Keratinocyte (primary cell): ENCODE results near the gene DHRS11. TPM values are rescaled to one million over a fixed set of nuclear protein-coding genes. Genes with fewer than 3 reads are reported as not detected.

Source experiments
- DNase-seq: peaks from one replicate; pipeline ENCODE4 v3.0.0-alpha.2; 2011; ENCODE audit warnings: low read depth, missing footprints, low spot score
- FAIRE-seq: peaks from 2 replicates; lab custom pipeline; 2011; peaks lifted over from hg19 to GRCh38; lab: Jason Lieb, UNC
- H2AFZ ChIP-seq: 2 replicates; pipeline ENCODE4 v1.6.0; 2012; ENCODE audit warnings: low read length, control low read depth, inconsistent platforms; ENCODE audit not compliant: control insufficient read depth
- H3K27ac ChIP-seq: 2 replicates; pipeline ENCODE4 v1.5.1; 2011; ENCODE audit warnings: low read length; ENCODE audit not compliant: control insufficient read depth, insufficient read depth
- H3K27me3 ChIP-seq: 3 replicates; pipeline ENCODE4 v1.6.0; 2011; ENCODE audit warnings: low read length; ENCODE audit not compliant: control insufficient read depth, insufficient read depth; ENCODE audit errors: extremely low read depth
- H3K36me3 ChIP-seq, 2 experiments: 2 replicates in 1 of 2; 3 replicates in 1 of 2; pipeline ENCODE4 v1.5.1; 2011; ENCODE audit warnings: low read length in 2 of 2, mild to moderate bottlenecking in 1 of 2; ENCODE audit not compliant: control insufficient read depth in 2 of 2, insufficient read depth in 2 of 2; ENCODE audit errors: extremely low read depth in 1 of 2
- H3K4me1 ChIP-seq: 3 replicates; pipeline ENCODE4 v1.5.1; 2011; ENCODE audit warnings: low read length; ENCODE audit not compliant: control insufficient read depth, insufficient read depth; ENCODE audit errors: extremely low read depth
- H3K4me2 ChIP-seq: 3 replicates; pipeline ENCODE4 v1.6.0; 2011; ENCODE audit warnings: low read depth, low read length; ENCODE audit not compliant: control insufficient read depth, insufficient read depth; ENCODE audit errors: extremely low read depth
- H3K4me3 ChIP-seq, 3 experiments: fragments of 200-600 bp in 1 of 3; sonication (generic) in 1 of 3; 2 replicates in 2 of 3; 3 replicates in 1 of 3; pipeline ENCODE4 v1.5.1; 2011 to 2016; ENCODE audit warnings: low read length in 3 of 3, mild to moderate bottlenecking in 3 of 3, control low read depth in 2 of 3, inconsistent platforms in 1 of 3, low read depth in 1 of 3, mixed read lengths in 1 of 3, mixed run types in 1 of 3, moderate library complexity in 1 of 3; ENCODE audit not compliant: control insufficient read depth in 2 of 3, insufficient read depth in 2 of 3; ENCODE audit errors: extremely low read depth in 1 of 3
- H3K79me2 ChIP-seq: 2 replicates; pipeline ENCODE4 v1.6.0; 2012; ENCODE audit warnings: low read length; ENCODE audit not compliant: control insufficient read depth, insufficient read depth
- H3K9ac ChIP-seq: 3 replicates; pipeline ENCODE4 v1.6.0; 2011; ENCODE audit warnings: low read length; ENCODE audit not compliant: control insufficient read depth, insufficient read depth; ENCODE audit errors: extremely low read depth
- H3K9me1 ChIP-seq: 3 replicates; pipeline ENCODE4 v1.6.0; 2011; ENCODE audit warnings: low read length; ENCODE audit not compliant: control insufficient read depth, insufficient read depth; ENCODE audit errors: extremely low read depth
- H3K9me3 ChIP-seq: 2 replicates; pipeline ENCODE4 v1.5.1; 2012; ENCODE audit warnings: low read depth, low read length; ENCODE audit not compliant: control insufficient read depth
- H4K20me1 ChIP-seq: 3 replicates; pipeline ENCODE4 v1.6.0; 2011; ENCODE audit warnings: low read length; ENCODE audit not compliant: control insufficient read depth, insufficient read depth; ENCODE audit errors: extremely low read depth
- CTCF ChIP-seq, 3 experiments: IDR thresholded peaks in 1 of 3; conservative IDR thresholded peaks in 1 of 3; optimal IDR thresholded peaks in 1 of 3; 2 replicates in 2 of 3; 3 replicates in 1 of 3; pipeline versions ENCODE3 to v1.5.1; 2011; ENCODE audit warnings: low read length in 3 of 3, mild to moderate bottlenecking in 3 of 3, moderate library complexity in 2 of 3, control low read depth in 1 of 3, inconsistent platforms in 1 of 3; ENCODE audit not compliant: insufficient read depth in 2 of 3; ENCODE audit errors: extremely low read depth in 1 of 3
- EZH2 ChIP-seq: IDR thresholded peaks from one replicate; pipeline ENCODE4 v1.6.1; 2012; ENCODE audit warnings: inconsistent platforms, mild to moderate bottlenecking, low read length, moderate library complexity
- dilution Hi-C: fragments of 300-500 bp; cut with MboI; formaldehyde crosslinking; loops from one replicate; pipeline ENCODE4 v1.7.0; 2020; ENCODE audit warnings: low sequenced_read_pairs; ENCODE audit not compliant: extremely low pct_ligation_motif_present
- polyA plus RNA-seq, 5 experiments: library from polyadenylated mRNA; depleted of rRNA in 3 of 5; stranded (reverse) in 3 of 5; stranded (forward) in 1 of 5; unstranded in 1 of 5; fragments of >200 nt; gene quantifications; 1 replicate in 1 of 5; 2 replicates in 3 of 5; 3 replicates in 1 of 5; pipeline versions ENCODE4 v1.2.1 to v1.2.3, GENCODE V29; 2011 to 2012; ENCODE audit warnings: missing spikeins in 2 of 5, low read depth in 1 of 5, low replicate concordance in 1 of 5

DHRS11 gene
- polyA plus RNA-seq, 1 donor (not counting 4 experiments of a cell fraction or from before 2014, with no cell fraction given): 11.0 TPM

GRCh38 chr17:36576793-36577192 lies 14.9 kb upstream of the DHRS11 start:
- Histone ChIP-seq H3K4me2 (no peak overlapping the region), H2AFZ (no peak overlapping the region), H3K27ac (no peak overlapping the region), H3K9me3 (no peaks in the 10 kb centered on the region), H3K27me3 (no peaks in the 10 kb centered on the region), H3K9me1 (no peaks in the 10 kb centered on the region), H3K79me2 (peaks cover 53% of the 10 kb centered on the region), H3K36me3 (peaks cover 16 to 34% of the 10 kb centered on the region in 2 experiments), H3K4me1 (peaks cover 15% of the 10 kb centered on the region), H3K4me3 (no peak overlapping the region), H3K9ac (no peak overlapping the region), H4K20me1 (peaks cover 3% of the 10 kb centered on the region)
- dilution Hi-C loops: no loop called here
- no peak for TF ChIP-seq EZH2
- no peak for TF ChIP-seq CTCF (optimal IDR thresholded peaks at IDR 0.05 in 1 of 3, IDR thresholded peaks at IDR 0.05 in 1 of 3, conservative IDR thresholded peaks at IDR 0.05 in 1 of 3; ENCODE audit: extremely low read depth in 1 of 3, insufficient read depth in 2 of 3, low read length in 3 of 3)
- DNase-seq: no peak
- FAIRE-seq: no peak

- Histone ChIP-seq H3K9me3 (no peaks in the 10 kb centered on the region), H3K4me1 (peaks cover 15% of the 10 kb centered on the region), H3K9me1 (no peaks in the 10 kb centered on the region), H2AFZ (no peak overlapping the region), H3K27ac (no peak overlapping the region), H3K9ac (no peak overlapping the region), H3K4me2 (no peak overlapping the region), H3K36me3 (peaks cover 16 to 34% of the 10 kb centered on the region in 2 experiments), H3K27me3 (no peaks in the 10 kb centered on the region), H4K20me1 (peaks cover 3% of the 10 kb centered on the region), H3K79me2 (peaks cover 36% of the 10 kb centered on the region), H3K4me3 (no peak overlapping the region)
- no peak for TF ChIP-seq EZH2
- TF ChIP-seq CTCF (optimal IDR thresholded peaks at IDR 0.05 in 1 of 3, IDR thresholded peaks at IDR 0.05 in 1 of 3, conservative IDR thresholded peaks at IDR 0.05 in 1 of 3; ENCODE audit: extremely low read depth in 1 of 3, insufficient read depth in 2 of 3, low read length in 3 of 3): no peak
- dilution Hi-C loops: no loop called here
- DNase-seq (no peak), FAIRE-seq (no peak)
Measured at GRCh38 chr17:36578671-36579070, 13.0 kb upstream of the DHRS11 start.
